Astrocyte (in vitro differentiated cells and primary cell): ENCODE measurements around the gene SETMAR. TPM values are rescaled to one million over a fixed set of nuclear protein-coding genes. Genes with fewer than 3 reads are reported as not detected.
A peak's percentile ranks its signal among the peaks of the same experiment; 100 is the strongest.
"Not testable (repeated sequence)": the region's sequence is repeated elsewhere in the genome, so short reads cannot be mapped to it uniquely, and the experiment has no call there.

Experiments used
- DNase-seq: peaks from one replicate; pipeline ENCODE4 v3.0.0-alpha.2; 2010; ENCODE audit warnings: low read depth
- FAIRE-seq: peaks from 2 replicates; lab custom pipeline; 2011; peaks lifted over from hg19 to GRCh38; lab: Jason Lieb, UNC
- H2AFZ ChIP-seq: 2 replicates; pipeline ENCODE4 v1.6.0; 2012; ENCODE audit warnings: low read depth, low read length, inconsistent platforms
- H3K27ac ChIP-seq: 2 replicates; pipeline ENCODE4 v1.5.1; 2011; ENCODE audit warnings: low read depth, low read length, inconsistent platforms
- H3K27me3 ChIP-seq: 2 replicates; pipeline ENCODE4 v1.6.0; 2011; ENCODE audit warnings: low read length, inconsistent platforms; ENCODE audit not compliant: insufficient read depth
- H3K36me3 ChIP-seq: 2 replicates; pipeline ENCODE4 v1.5.1; 2011; ENCODE audit warnings: low read length, inconsistent platforms; ENCODE audit not compliant: insufficient read depth
- H3K4me1 ChIP-seq: 2 replicates; pipeline ENCODE4 v1.5.1; 2011; ENCODE audit warnings: low read length, inconsistent platforms; ENCODE audit not compliant: insufficient read depth
- H3K4me2 ChIP-seq: 2 replicates; pipeline ENCODE4 v1.6.0; 2012; ENCODE audit warnings: low read length, inconsistent platforms
- H3K4me3 ChIP-seq: 2 replicates; pipeline ENCODE4 v1.5.1; 2011; ENCODE audit warnings: low read depth, mild to moderate bottlenecking, low read length, inconsistent platforms; ENCODE audit not compliant: insufficient read depth
- H3K79me2 ChIP-seq: 2 replicates; pipeline ENCODE4 v1.6.0; 2012; ENCODE audit warnings: mild to moderate bottlenecking, low read length, inconsistent platforms; ENCODE audit not compliant: insufficient read depth
- H3K9ac ChIP-seq: 2 replicates; pipeline ENCODE4 v1.6.0; 2012; ENCODE audit warnings: mild to moderate bottlenecking, low read length, inconsistent platforms
- H3K9me3 ChIP-seq: 2 replicates; pipeline ENCODE4 v1.5.1; 2012; ENCODE audit warnings: low read depth, mild to moderate bottlenecking, low read length, inconsistent platforms; ENCODE audit not compliant: insufficient read depth
- H4K20me1 ChIP-seq: 2 replicates; pipeline ENCODE4 v1.6.0; 2012; ENCODE audit warnings: low read length, inconsistent platforms; ENCODE audit not compliant: insufficient read depth
- H3K27ac Mint-ChIP-seq: one replicate; pipeline ENCODE4 v1.8.0; 2021; ENCODE audit warnings: mild to moderate bottlenecking, mixed read lengths; ENCODE audit not compliant: unreplicated experiment
- H3K27me3 Mint-ChIP-seq: one replicate; pipeline ENCODE4 v1.8.0; 2021; ENCODE audit warnings: low read depth, mixed read lengths; ENCODE audit not compliant: unreplicated experiment
- H3K36me3 Mint-ChIP-seq: one replicate; pipeline ENCODE4 v1.8.0; 2021; ENCODE audit warnings: low read depth, mixed read lengths; ENCODE audit not compliant: unreplicated experiment
- H3K4me1 Mint-ChIP-seq: one replicate; pipeline ENCODE4 v1.8.0; 2021; ENCODE audit warnings: low read depth, mixed read lengths; ENCODE audit not compliant: unreplicated experiment
- H3K4me3 Mint-ChIP-seq: one replicate; pipeline ENCODE4 v1.8.0; 2021; ENCODE audit warnings: mild to moderate bottlenecking, moderate library complexity, mixed read lengths; ENCODE audit not compliant: unreplicated experiment
- H3K9me3 Mint-ChIP-seq: one replicate; pipeline ENCODE4 v1.8.0; 2021; ENCODE audit warnings: mild to moderate bottlenecking, mixed read lengths; ENCODE audit not compliant: unreplicated experiment
- EZH2 ChIP-seq: IDR thresholded peaks from 2 replicates; pipeline ENCODE4 v1.6.1; 2012; ENCODE audit warnings: mild to moderate bottlenecking, low read length, inconsistent platforms; ENCODE audit not compliant: insufficient read depth
- total RNA-seq: library from RNA; stranded (reverse); gene quantifications from 2 replicates; pipeline ENCODE4 v1.2.1, GENCODE V29; 2021
- TF ChIP-seq, protein P1 (sequence below): IDR thresholded peaks from 2 replicates; pipeline ENCODE4 v1.5.1; 2011; ENCODE audit warnings: low read depth, mild to moderate bottlenecking, inconsistent platforms, low read length, moderate library complexity; ENCODE audit not compliant: insufficient read depth

The SETMAR gene
- total RNA-seq, 1 donor from 2014 or later: 10.9 TPM

DNA sequence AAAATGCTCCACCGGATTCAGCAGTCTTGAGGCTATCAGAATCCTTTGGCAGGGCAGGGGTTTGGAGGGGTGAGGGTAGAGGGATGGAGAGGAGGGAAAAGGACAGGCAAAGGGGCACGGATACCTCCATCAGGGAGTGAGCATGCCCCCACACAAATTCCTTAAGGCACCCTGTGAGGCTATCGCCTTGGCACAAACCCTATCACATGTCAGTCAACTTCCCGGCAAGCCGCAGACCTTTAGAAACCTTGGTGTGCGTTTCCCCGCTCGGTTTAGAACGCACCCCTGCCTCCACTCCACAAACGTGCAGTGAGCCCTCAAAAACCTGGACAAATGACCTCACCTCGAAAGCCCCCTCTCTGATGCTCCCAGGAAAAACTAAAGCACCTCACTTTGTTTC is 422 bp upstream of the SETMAR start:
- Mint-ChIP-seq H3K27ac (no peak overlapping the region), H3K27me3 (no peaks in the 10 kb centered on the region), H3K4me3 (peak overlapping the region; percentile 95), H3K9me3 (no peaks in the 10 kb centered on the region), H3K4me1 (no peaks in the 10 kb centered on the region), H3K36me3 (peaks cover 4% of the 10 kb centered on the region)
- H3K9me3 ChIP-seq: no peaks in the 10 kb centered on the region
- H3K4me3 ChIP-seq: peak overlapping the region; percentile 85
- peaks cover 12% of the 10 kb centered on the region for H3K79me2 ChIP-seq
- no peak for TF ChIP-seq EZH2
- TF ChIP-seq, protein P1, sequence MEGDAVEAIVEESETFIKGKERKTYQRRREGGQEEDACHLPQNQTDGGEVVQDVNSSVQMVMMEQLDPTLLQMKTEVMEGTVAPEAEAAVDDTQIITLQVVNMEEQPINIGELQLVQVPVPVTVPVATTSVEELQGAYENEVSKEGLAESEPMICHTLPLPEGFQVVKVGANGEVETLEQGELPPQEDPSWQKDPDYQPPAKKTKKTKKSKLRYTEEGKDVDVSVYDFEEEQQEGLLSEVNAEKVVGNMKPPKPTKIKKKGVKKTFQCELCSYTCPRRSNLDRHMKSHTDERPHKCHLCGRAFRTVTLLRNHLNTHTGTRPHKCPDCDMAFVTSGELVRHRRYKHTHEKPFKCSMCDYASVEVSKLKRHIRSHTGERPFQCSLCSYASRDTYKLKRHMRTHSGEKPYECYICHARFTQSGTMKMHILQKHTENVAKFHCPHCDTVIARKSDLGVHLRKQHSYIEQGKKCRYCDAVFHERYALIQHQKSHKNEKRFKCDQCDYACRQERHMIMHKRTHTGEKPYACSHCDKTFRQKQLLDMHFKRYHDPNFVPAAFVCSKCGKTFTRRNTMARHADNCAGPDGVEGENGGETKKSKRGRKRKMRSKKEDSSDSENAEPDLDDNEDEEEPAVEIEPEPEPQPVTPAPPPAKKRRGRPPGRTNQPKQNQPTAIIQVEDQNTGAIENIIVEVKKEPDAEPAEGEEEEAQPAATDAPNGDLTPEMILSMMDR: no peak
- peak overlapping the region; percentile 93 for H3K9ac ChIP-seq
- peak overlapping the region; percentile 95 for H2AFZ ChIP-seq
- H4K20me1 ChIP-seq: no peaks in the 10 kb centered on the region
- H3K4me2 ChIP-seq: peak overlapping the region; percentile 98
- no peaks in the 10 kb centered on the region for H3K27me3 ChIP-seq
- peaks cover 4% of the 10 kb centered on the region for H3K4me1 ChIP-seq
- DNase-seq (no peak), FAIRE-seq (no peak)
- H3K27ac ChIP-seq: peak overlapping the region; percentile 92
- no peaks in the 10 kb centered on the region for H3K36me3 ChIP-seq

DNA sequence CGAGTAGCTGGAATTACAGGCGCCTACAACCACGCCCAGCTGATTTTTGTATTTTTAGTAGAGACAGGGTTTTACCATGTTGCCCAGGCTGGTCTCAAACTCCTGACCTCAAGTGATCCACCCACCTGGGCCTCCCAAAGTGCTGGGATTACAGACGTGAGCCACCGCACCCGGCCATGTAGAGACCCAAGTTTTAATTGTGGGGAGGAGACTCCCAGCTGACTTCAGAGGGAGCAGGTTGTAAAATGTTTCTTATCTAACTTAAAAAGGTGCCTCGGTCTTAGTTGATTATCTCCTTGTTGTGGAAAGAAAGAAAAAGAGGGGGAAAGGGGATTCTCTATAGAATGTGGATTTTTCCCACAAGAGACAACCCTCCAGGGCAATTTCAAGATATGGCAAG is 2.0 kb downstream of the SETMAR start:
- not testable (repeated sequence) for FAIRE-seq, H3K36me3 Mint-ChIP-seq, H3K4me3 ChIP-seq, H3K9ac ChIP-seq, H3K27me3 ChIP-seq, H3K4me1 ChIP-seq, H3K4me2 ChIP-seq, H3K4me1 Mint-ChIP-seq, DNase-seq, H3K27ac Mint-ChIP-seq, H3K36me3 ChIP-seq, H3K9me3 Mint-ChIP-seq, H3K27me3 Mint-ChIP-seq, H2AFZ ChIP-seq, H3K9me3 ChIP-seq, H4K20me1 ChIP-seq, H3K27ac ChIP-seq
- peaks cover 24% of the 10 kb centered on the region for H3K79me2 ChIP-seq
- peak overlapping the region; percentile 4 for H3K4me3 Mint-ChIP-seq

DNA sequence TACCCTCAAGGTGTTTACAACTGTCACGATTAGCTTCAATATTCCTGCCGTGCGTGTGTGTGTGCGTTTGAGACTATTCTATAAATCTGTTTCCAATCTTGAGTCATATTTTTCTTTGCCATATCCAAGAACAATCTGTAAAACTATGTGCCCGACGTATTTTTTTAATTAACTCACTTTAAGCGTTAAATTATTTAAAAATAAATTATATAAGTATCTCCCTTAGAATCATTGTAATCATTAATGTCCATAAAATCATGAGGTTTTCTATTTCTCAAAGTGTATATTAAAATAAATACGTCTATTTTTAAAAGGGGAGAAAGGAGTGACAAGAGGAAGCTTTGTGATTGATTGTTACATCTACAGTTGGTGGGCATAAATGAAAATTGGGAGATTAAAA is 2.9 kb downstream of the SETMAR start:
- no peak overlapping the region for H3K4me3 ChIP-seq
- TF ChIP-seq, protein P1: no peak
- no peak for TF ChIP-seq EZH2
- no peaks in the 10 kb centered on the region for H3K27me3 Mint-ChIP-seq
- H3K36me3 Mint-ChIP-seq: peaks cover 4% of the 10 kb centered on the region
- H4K20me1 ChIP-seq: peaks cover 10% of the 10 kb centered on the region
- H2AFZ ChIP-seq: no peak overlapping the region
- H3K9ac ChIP-seq: no peak overlapping the region
- FAIRE-seq (no peak), DNase-seq (no peak)
- H3K79me2 ChIP-seq: peaks cover 24% of the 10 kb centered on the region
- no peaks in the 10 kb centered on the region for H3K27me3 ChIP-seq
- H3K36me3 ChIP-seq: no peaks in the 10 kb centered on the region
- H3K4me1 ChIP-seq: peaks cover 4% of the 10 kb centered on the region
- no peak overlapping the region for H3K27ac Mint-ChIP-seq
- H3K4me2 ChIP-seq: no peak overlapping the region
- peaks cover 6% of the 10 kb centered on the region for H3K4me1 Mint-ChIP-seq
- H3K4me3 Mint-ChIP-seq: no peak overlapping the region
- no peak overlapping the region for H3K27ac ChIP-seq
- no peaks in the 10 kb centered on the region for H3K9me3 Mint-ChIP-seq
- no peaks in the 10 kb centered on the region for H3K9me3 ChIP-seq
